Measurements from ENCODE around the gene PIGA.

Gene PIGA, protein sequence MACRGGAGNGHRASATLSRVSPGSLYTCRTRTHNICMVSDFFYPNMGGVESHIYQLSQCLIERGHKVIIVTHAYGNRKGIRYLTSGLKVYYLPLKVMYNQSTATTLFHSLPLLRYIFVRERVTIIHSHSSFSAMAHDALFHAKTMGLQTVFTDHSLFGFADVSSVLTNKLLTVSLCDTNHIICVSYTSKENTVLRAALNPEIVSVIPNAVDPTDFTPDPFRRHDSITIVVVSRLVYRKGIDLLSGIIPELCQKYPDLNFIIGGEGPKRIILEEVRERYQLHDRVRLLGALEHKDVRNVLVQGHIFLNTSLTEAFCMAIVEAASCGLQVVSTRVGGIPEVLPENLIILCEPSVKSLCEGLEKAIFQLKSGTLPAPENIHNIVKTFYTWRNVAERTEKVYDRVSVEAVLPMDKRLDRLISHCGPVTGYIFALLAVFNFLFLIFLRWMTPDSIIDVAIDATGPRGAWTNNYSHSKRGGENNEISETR

DNA sequence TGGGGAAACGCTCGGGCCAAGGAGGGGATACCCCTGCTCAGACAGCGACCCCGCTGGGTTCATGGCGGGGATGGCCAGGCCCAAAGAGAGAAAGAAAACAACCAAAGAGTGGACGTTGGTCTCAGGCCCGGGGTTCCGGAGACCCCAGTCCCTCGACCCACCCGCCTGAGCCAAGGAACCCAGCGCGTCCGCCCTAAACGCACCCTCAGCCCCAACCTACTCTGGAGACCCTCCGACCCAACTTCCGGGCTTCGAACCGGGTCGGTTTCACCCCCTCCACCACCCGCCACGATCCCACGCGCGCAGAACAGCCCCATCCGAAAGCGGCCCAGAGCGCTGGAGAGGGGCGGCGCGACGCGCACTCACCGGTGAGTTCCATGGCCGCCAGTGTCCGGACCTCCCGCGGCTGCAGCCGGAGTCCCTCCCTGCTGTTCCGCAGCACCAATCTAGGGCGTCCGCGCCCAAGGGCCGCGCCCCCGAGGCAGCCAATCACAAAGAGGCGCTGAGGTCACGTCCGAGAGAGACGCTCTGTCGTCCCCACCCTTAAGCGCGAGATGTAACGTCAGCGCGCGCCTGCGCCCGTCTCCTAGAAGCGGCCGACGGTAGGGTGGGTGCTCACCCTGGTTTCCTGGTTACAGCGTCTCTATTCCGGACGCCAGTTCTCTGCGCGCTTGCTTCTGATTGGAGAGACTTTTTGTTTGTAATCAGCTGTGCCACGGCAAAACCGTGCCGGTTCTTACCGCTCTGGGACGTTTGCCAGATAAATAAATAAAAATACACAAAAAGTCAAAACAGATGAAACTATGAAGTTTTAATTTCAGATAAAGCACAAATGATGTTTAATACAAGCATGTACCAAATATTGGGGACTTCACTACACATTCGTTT is at the start of gene PIGA:
TSS of gene PIGA (minus strand) at position 389 of the 888 bp plus-strand sequence. CDS start 3,593 bp downstream, outside the sequence.
- in situ Hi-C loops (cut with MboI; ENCODE audit: low sequenced_read_pairs): no loop called here

DNA sequence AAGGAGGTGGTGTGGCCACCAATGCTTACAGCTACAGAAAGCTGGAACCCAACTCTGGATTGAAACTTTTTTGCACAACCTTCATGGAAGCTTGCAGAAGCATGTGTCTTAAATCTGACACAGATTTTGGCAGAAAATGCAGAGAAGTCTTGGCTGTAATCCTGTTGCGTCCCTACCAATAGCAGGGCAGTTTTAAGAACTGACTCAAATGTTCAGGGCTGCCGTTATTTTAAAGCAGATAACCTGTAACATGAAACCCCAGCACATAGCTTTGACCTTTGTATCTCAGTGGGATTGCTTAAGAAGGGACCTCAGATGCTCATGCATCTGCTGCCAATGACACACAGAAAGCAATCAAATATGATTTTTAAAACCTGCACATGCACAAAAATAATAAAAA is 49.0 kb upstream of the PIGA start, which contains the start of gene VEGFD:
TSS of gene VEGFD (minus strand) at position 110 of the 400 bp plus-strand sequence. CDS start 467 bp downstream, outside the sequence.
- in situ Hi-C loops (cut with MboI; ENCODE audit: low sequenced_read_pairs): no loop called here

DNA sequence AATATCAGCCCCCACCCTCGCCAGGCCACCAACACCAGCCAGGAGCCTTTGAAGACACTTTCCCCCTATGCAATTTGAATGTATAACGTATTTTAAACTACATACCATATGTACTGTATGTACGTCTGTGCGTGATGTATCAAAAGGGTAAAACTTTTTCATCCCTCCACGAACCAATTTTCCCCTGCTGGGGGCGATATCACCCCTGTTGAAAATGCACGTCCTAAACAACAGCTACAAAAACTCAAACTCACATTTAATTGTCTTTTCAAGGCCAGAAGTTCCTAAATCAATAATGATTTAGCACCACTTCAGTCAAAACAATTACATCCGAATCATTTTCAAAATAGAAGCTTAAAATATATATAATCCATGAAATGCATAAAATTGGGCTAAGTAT is 47.5 kb upstream of the PIGA start:
- in situ Hi-C loops (cut with MboI; ENCODE audit: low sequenced_read_pairs): no loop called here

DNA sequence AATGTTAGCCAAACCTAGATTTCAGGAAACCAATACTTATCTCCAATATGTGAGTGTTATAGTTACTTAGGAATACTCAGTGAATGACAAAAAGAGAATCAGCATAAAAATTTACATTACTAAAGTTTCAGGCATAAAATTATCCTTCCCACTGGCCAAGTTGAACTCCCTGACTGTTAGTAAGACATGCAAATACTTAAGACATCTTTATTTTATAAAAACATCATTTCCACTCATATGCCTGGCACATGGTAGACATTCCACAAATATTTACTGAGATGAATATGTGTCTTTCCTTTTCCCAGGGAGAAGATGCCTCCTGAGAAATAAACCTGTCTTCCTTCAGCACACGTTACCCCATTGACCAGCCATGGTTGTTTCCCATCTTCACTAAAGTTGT is 41.6 kb upstream of the PIGA start:
- in situ Hi-C loops (cut with MboI; ENCODE audit: low sequenced_read_pairs): no loop called here

DNA sequence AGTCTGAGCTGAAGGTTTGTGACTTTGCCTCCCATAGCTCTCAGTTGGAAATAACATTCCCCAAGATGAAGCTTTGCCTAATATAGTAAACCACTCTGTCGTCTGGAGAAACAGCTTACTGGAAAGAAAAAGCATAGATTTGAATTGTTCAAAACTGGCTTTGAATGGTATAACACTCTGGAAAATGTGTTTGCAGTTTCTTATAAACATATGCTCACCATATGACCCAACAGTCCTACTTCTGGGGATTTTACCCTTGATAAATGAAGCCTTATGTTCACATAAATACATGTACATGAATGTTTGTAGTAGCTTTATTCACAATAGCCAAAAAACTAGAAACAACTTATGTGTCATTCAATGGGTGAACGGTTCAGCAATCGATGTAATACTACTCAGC is 38.7 kb upstream of the PIGA start:
- in situ Hi-C loops (cut with MboI; ENCODE audit: low sequenced_read_pairs): loop anchor here (25.0 kb wide), 1 partner anchor 88 kb away; no protein-coding TSS in a partner anchor

DNA sequence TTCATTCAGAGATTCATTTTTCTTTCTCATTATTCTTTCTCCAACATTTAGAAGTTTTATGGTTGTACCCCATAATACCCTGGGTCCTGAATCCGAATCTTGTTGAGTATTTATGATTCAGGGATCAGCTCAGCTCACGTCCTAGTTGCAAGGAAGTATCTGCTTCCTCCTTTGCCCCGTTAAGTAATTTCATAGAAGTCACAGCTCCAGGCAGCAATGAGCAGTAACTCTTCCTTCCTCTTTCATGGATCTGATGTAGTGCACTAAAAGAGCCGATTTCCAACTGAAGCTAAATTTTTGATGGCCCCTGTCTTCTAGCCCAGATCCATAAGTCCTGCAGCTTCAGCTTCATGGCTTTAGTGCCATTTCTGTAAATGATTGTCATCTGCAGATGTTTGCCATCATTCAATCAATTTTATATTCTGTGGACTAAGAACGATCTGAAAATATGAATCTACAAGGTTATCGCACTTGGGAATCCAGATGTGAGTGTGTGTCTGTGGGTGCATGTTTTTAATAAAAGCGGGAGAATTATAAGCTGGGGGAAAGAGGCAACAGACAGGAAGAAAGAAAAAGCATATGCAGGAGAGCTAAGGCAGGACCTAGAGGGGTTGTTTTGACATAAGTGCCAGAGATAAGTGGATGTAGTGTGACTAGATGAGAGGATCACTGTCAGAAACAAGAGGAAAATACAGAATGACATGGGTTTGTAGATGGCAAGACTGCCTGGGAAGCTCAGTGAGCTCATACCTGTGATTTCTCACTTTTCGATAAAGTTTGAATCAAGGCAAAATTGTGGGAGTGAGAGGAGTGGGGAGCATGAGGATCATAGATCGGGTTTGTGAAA is 31.4 kb upstream of the PIGA start:
- in situ Hi-C loops (cut with MboI; ENCODE audit: low sequenced_read_pairs): loop anchor here (25.0 kb wide), 1 partner anchor 96 kb away; no protein-coding TSS in a partner anchor

DNA sequence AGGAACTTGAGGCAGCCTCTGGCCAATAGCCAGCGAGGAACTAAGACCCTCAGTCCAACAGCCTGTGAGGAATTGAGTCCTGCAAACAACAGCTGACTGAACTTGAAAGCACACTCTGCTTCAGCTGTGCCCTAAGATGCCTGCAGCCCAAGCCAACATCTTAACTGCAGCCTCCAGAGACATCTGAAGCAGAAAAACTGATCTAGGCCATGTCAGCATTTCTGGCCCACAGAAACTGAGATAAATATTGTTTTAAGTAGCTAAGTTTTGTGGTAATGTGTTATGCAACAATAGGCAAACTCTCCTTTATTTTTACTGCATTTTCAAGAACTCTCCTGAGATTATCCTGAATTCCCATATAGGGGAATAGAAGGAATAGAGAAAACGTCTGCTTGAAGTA is 24.4 kb upstream of the PIGA start:
- in situ Hi-C loops (cut with MboI; ENCODE audit: low sequenced_read_pairs): loop anchor here (25.0 kb wide), 1 partner anchor 103 kb away; no protein-coding TSS in a partner anchor

DNA sequence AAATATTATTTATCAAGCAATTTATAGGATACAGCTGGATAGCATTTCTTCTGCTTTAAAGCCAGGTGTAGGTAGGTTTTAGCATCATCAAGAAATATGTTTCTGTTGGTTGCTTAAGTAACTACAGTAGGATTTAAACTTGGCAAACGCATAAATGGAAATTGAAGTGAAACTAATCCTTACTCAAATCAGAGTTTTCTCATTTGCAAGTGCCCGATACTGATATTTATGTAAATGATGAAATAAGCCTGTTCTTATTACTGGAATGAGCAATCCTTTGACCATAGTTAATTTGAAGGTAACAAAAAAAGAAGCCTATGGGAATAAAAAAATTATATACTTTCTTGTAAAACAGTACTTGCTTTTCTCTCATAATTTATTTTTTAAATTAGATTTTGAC is 23.2 kb upstream of the PIGA start:
- in situ Hi-C loops (cut with MboI; ENCODE audit: low sequenced_read_pairs): loop anchor here (25.0 kb wide), 1 partner anchor 104 kb away; no protein-coding TSS in a partner anchor

DNA sequence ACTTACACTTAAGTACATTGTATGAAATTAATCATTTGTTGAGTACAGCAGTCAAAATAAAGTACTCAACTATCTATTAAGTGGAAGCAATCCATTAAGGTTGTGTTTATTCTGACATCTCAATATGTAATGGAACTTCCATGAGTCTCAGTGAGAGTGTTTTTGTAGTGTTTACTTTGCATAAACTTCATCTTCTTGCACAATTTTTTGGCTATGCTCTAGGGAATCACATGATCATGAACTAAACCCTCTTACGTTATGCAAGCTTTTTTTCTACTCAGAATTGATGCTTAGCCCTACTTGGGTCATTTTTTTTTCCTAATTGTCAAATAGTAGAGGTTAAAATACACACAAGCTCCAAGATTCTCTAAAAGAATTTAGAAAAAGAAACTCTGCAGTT is 21.1 kb upstream of the PIGA start:
- in situ Hi-C loops (cut with MboI; ENCODE audit: low sequenced_read_pairs): loop anchor here (25.0 kb wide), 1 partner anchor 106 kb away; no protein-coding TSS in a partner anchor

DNA sequence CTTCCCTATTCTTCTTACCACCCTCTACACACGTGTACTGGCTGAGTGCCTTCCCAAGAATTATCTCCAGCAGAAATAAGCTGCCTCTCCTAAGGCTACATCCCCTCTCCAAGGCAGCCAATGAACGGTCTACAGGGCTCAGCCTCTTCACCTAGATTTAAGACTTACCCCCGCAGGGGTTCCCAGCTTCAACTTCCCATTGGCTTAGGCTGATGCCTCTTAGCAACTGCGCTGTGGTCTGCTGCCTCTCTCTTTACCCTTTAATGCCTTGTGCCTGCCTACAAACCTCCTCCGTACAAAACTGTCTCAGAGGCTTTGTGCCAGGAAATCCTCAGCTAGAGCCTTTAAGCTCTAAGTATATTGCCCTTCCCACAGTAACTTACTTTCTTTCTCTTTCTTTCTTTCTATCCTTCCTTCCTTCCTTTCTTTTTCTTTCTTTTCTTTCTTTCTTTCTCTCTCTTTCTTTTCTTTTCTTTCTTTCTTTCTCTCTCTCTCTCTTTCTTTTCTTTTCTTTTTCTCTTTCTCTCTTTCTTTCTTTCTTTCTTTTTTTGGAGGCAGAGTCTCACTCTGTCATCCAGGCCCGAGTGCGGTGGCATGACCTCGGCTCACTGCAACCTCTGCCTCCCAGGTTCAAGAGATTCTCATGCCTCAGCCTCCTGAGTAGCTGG is 15.1 kb upstream of the PIGA start:
- in situ Hi-C loops (cut with MboI; ENCODE audit: low sequenced_read_pairs): loop anchor here (25.0 kb wide), 1 partner anchor 112 kb away; no protein-coding TSS in a partner anchor

DNA sequence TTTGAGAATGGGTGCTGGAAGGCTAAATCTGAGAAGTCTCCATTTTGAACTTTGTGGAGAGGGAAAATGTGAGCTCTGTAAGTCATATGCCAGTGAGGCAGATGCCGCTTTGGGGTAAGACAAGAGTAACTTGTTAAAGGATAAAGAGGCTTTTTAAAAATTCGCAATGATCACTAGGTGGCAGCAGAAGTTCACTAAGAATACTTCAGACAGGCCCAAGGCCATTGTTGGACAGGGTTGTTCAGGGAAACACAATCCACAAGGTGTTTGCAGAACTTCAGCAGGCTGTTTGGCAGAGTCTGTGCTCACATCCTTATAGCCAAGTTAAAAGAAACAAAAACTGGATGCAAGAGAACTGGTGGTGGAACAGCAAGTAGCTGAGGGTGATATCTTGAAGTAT is 13.7 kb upstream of the PIGA start:
- in situ Hi-C loops (cut with MboI; ENCODE audit: low sequenced_read_pairs): no loop called here

DNA sequence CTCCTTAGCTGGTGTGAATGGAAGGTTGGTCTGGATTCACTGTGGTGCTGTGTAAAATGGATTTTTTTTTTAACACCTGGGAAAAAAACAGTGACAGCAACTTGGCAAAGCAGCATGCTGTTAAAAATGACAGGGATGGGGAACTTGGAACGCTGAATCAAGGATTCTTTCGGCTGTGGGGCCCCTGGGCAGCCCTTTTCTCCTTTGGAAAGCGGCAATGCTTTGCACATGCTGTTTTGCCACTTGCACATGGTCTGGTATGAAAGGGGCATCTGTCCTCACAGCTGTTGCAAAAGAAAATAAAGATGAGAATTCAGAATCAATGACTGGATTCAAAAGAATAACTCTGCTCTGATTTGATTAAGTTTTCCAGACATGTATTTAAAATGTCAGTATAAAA is 10.7 kb upstream of the PIGA start:
- in situ Hi-C loops (cut with MboI; ENCODE audit: low sequenced_read_pairs): no loop called here

DNA sequence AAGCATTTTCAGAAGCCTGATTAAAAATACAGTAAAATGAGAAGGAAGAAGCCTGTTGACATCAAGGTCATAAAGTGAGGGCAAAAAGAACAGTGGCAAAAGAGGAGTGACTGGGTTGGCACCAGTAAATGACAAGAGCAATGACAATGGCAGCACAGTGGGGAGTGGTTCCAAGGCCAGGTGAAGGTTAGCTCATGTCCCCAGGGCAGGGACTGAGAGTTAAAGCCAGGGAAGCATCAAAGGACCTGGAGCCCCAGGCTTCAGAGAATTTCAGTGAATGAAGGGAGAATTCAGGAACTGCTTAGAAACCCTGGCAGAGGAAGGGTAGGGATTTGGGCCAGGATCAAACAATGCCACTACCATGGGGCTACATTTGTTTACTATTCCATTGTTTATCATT is 8.8 kb upstream of the PIGA start:
- in situ Hi-C loops (cut with MboI; ENCODE audit: low sequenced_read_pairs): no loop called here

DNA sequence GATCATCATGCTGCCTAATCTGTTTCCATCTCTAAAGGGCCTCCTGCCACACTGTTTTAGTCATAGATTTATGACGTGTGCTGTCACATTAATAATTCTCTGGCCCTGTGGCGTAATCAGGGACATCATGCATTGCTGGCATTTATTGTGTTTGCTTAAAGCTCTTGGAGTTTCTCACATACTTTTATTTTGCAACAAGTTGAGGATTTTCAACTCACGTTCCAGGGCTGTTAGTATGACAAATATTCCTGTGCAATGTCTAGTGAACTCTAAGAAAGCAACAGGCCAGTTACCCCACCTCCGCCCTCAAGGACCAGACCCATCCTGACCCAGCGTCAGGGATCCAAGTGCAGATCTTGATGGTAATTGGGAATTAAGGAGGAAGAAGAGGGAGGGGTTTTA is 7.8 kb upstream of the PIGA start:
- in situ Hi-C loops (cut with MboI; ENCODE audit: low sequenced_read_pairs): no loop called here

DNA sequence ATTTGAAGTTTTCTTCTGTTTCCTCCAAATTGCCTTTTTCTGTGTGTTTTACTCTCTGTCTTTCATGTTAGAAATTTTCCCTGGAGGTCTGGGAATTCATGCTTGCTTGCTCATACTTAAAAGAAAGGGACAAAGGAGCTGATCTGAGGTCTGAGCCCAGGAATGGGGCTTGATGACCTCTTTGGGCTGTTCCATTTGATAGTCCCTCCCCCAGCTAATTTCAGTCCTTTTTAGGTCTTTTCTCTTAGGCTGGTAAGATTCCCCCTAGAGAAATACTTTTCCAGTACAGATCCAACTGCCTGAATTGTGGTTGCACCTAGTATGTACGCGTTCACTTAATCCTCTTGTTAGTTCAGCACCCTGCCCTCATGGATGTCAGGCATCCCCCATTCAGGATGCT is 5.5 kb upstream of the PIGA start:
- in situ Hi-C loops (cut with MboI; ENCODE audit: low sequenced_read_pairs): no loop called here

DNA sequence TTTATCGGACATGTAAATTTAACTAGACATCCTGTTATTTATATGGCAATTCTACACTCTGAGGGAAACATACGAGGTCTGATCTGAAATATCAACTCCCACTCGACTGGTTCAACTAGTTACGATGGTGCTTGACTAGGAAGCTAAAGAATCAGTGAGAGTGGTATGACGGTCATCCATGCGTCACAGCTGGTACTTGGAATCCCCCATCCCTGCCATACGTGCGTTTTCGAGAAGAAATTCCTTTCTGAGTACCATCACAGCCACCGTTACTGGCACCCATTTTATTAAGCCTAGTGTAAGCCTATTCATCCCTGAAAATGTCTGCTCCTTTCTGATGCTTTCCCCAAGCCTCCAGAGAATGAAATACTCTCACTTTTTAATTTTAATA is 695 bp upstream of the PIGA start:
- in situ Hi-C loops (cut with MboI; ENCODE audit: low sequenced_read_pairs): no loop called here

DNA sequence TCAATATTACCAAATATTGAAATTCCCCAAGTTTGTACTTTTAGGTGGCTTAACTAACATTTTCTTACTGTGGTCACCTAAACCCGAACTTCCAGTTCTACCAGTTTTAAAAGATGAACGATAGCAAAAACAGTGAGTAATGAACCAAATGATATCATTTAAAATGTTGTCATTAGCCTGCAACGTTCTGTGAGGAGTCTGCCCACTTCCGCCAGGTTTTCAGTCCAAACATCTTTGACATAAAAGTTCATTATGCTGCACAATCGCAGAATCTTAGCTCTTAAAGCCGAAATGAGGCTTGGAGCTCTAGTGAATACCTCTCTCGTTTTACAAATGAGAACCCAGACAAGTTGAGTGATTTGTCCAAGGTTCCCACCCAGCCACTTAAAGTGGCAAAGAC is 762 bp downstream of the PIGA start:
- in situ Hi-C loops (cut with MboI; ENCODE audit: low sequenced_read_pairs): no loop called here

DNA sequence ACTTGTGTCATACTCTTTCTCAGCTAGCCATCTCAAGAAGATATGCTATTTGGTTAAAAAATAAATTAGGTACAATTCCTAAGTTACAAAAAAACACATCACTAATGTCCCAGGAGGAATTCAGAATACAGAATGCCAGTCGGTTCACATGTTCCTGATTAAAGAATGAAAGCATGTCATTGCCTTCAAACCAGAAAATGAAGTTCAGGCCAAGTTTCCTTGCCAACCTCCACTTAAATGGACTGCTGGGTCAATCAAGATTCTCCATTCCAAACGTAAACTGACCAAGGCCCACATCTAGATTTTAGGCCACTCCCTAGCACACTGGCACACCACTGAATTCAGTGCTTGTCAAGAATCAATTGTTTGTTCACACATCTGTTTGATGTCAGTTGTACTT is 6.5 kb downstream of the PIGA start:
- in situ Hi-C loops (cut with MboI; ENCODE audit: low sequenced_read_pairs): no loop called here

DNA sequence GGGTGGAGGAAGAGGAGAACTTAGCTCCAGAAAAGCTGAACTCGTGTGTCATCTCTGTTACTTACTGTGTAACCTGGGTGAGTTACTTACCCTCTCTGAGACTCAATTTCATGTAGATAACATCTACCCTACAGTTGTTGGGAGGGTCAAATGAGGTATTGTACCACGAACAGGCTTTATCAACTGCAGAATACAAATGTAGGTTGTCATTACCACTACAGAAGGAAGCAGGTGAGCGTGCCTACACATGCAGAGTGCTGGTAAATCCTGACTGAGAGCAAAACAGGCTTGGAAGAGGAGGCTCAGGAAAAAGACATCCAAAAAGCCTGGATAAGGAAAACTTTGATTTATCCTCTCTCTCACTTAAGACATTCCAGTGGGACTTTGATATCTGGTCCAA is 7.2 kb downstream of the PIGA start:
- in situ Hi-C loops (cut with MboI; ENCODE audit: low sequenced_read_pairs): no loop called here

DNA sequence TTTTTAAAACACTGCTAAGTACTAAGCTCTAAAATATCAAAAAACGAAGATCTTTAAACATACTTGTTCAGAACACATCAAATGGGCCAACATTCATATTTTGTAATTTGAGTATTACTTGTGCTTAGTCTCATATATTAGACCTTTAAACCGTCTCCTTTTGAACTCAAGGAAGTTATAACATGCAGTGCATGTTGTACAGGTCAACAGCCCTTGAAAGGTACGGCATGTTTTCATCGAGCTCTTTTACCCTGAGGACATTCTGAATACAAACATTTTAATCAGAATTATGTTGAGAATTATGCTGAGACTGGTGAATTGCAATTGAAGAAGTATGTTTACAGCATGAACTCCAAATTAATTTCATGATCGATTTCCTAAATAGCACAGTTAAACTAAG is 12.9 kb downstream of the PIGA start:
- in situ Hi-C loops (cut with MboI; ENCODE audit: low sequenced_read_pairs): no loop called here
